HL-60 (cell line): ENCODE data around the gene MTCH1.
"Not testable (repeated sequence)": the region's sequence is repeated elsewhere in the genome, so short reads cannot be mapped to it uniquely, and the experiment has no call there.

ENCODE experiments used
- DNase-seq, 2 experiments: peaks; one replicate each; pipeline ENCODE4 v3.0.0-alpha.2; 2010 to 2020; ENCODE audit warnings: low read depth in 1 of 2, low spot score in 1 of 2
- H3K27ac ChIP-seq: fragments of 250-450 bp; sonication (Bioruptor Pico); replicated peaks from 2 replicates; pipeline ENCODE4 v1.5.1; 2020; ENCODE audit warnings: mild to moderate bottlenecking, moderate library complexity
- H3K27me3 ChIP-seq: fragments of 250-450 bp; sonication (Bioruptor Pico); 2 replicates; pipeline ENCODE4 v1.5.1; 2021; ENCODE audit warnings: mild to moderate bottlenecking, moderate library complexity; ENCODE audit not compliant: insufficient read depth, poor library complexity, severe bottlenecking
- H3K4me3 ChIP-seq: replicated peaks from 2 replicates; pipeline ENCODE4 v1.5.1; 2011; ENCODE audit warnings: mild to moderate bottlenecking, control low read depth, low read length; ENCODE audit not compliant: insufficient read depth
- CTCF ChIP-seq: IDR thresholded peaks from one replicate; pipeline ENCODE4 v1.5.1; 2011; ENCODE audit warnings: low read length, control low read depth, inconsistent platforms; ENCODE audit not compliant: insufficient read depth
- GABPA ChIP-seq: IDR thresholded peaks from 2 replicates; pipeline ENCODE4 v1.6.1; 2012; ENCODE audit warnings: low read depth
- POLR2AphosphoS5 ChIP-seq: IDR thresholded peaks from 2 replicates; pipeline ENCODE4 v1.6.1; 2012; ENCODE audit warnings: low read depth
- REST ChIP-seq: IDR thresholded peaks from 2 replicates; pipeline ENCODE4 v1.6.1; 2012; ENCODE audit warnings: low read depth; ENCODE audit not compliant: insufficient replicate concordance
- SPI1 ChIP-seq: IDR thresholded peaks from 2 replicates; pipeline ENCODE4 v1.6.1; 2012; ENCODE audit warnings: low read depth, mild to moderate bottlenecking, borderline replicate concordance

Gene MTCH1

GRCh38 chr6:36946526-36946925 lies 39.5 kb downstream of the MTCH1 start:
- DNase-seq: no peak
- TF ChIP-seq CTCF (no peak), REST (no peak), SPI1 (no peak), GABPA (no peak), POLR2AphosphoS5 (no peak)
- H3K27me3 ChIP-seq: peaks cover 2% of the 10 kb centered on the region
- H3K4me3 ChIP-seq: no peak overlapping the region
- H3K27ac ChIP-seq: no peak overlapping the region

- no peak for TF ChIP-seq POLR2AphosphoS5
- TF ChIP-seq CTCF: no peak
- TF ChIP-seq SPI1: no peak
- no peak for TF ChIP-seq REST
- TF ChIP-seq GABPA: no peak
- no peak for DNase-seq
- peaks cover 2% of the 10 kb centered on the region for H3K27me3 ChIP-seq
- H3K4me3 ChIP-seq: no peak overlapping the region
- no peak overlapping the region for H3K27ac ChIP-seq
Measured at GRCh38 chr6:36945301-36945700, 40.7 kb downstream of the MTCH1 start.

GRCh38 chr6:36944650-36945049 lies 41.3 kb downstream of the MTCH1 start:
- no peak overlapping the region for H3K27ac ChIP-seq

GRCh38 chr6:36942329-36942728 lies 43.7 kb downstream of the MTCH1 start:
- not testable (repeated sequence) for H3K4me3 ChIP-seq, H3K27ac ChIP-seq, H3K27me3 ChIP-seq, DNase-seq

More at GRCh38 chr6:36944650-36945049, 41.3 kb downstream of the MTCH1 start:
- TF ChIP-seq REST (no peak), POLR2AphosphoS5 (no peak), SPI1 (no peak), GABPA (no peak), CTCF (no peak)
- Histone ChIP-seq H3K4me3 (no peak overlapping the region), H3K27me3 (no peaks in the 10 kb centered on the region)
- DNase-seq: no peak

- H3K4me3 ChIP-seq, H3K27me3 ChIP-seq, H3K27ac ChIP-seq, DNase-seq: not testable (repeated sequence)
Measured at GRCh38 chr6:36941561-36941960, 44.4 kb downstream of the MTCH1 start.
